Activated naive CD8-positive, alpha-beta T cell treated with anti-CD3 and anti-CD28 coated beads, Interleukin-2, amount 10 ng/mL, durations not matched to agents 7 days and 5 days (primary cell): ENCODE measurements around the gene NEDD4L. TPM values are rescaled to one million over a fixed set of nuclear protein-coding genes. Genes with fewer than 3 reads are reported as not detected.

Source experiments
- ATAC-seq: fragments of 150-1000 bp; cut with Tn5 transposase; one replicate; pipeline ENCODE4 v1.10.0; 2021; ENCODE audit warnings: low read depth, moderate library complexity
- POLR2A ChIA-PET: fragments of 350-600 bp; sonication (Branson Sonifier 250); formaldehyde crosslinking; loops from one replicate; lab custom pipeline; 2021; ENCODE audit warnings: antibody characterized with exemption; lab: Charles Lee
- DNase-seq: peaks from one replicate; pipeline ENCODE4 v3.0.0; 2021
- H3K27ac Mint-ChIP-seq: one replicate; pipeline ENCODE4 v1.8.0; 2022; ENCODE audit warnings: mild to moderate bottlenecking, mixed read lengths
- H3K27me3 Mint-ChIP-seq: one replicate; pipeline ENCODE4 v1.8.0; 2022; ENCODE audit warnings: mild to moderate bottlenecking, moderate library complexity, mixed read lengths
- H3K36me3 Mint-ChIP-seq: one replicate; pipeline ENCODE4 v1.8.0; 2021; ENCODE audit warnings: mild to moderate bottlenecking, mixed read lengths
- H3K4me1 Mint-ChIP-seq: one replicate; pipeline ENCODE4 v1.8.0; 2021; ENCODE audit warnings: mixed read lengths
- H3K4me3 Mint-ChIP-seq: one replicate; pipeline ENCODE4 v1.8.0; 2022; ENCODE audit warnings: mild to moderate bottlenecking, moderate library complexity, mixed read lengths
- H3K9me3 Mint-ChIP-seq: one replicate; pipeline ENCODE4 v1.8.0; 2021; ENCODE audit warnings: mixed read lengths
- total RNA-seq, 2 experiments: library from RNA; stranded (reverse); gene quantifications; one replicate each; pipeline ENCODE4 v1.2.3, GENCODE V29; 2021

NEDD4L gene
- total RNA-seq, 2 experiments from 2014 or later: 4.4 to 7.4 TPM

DNA sequence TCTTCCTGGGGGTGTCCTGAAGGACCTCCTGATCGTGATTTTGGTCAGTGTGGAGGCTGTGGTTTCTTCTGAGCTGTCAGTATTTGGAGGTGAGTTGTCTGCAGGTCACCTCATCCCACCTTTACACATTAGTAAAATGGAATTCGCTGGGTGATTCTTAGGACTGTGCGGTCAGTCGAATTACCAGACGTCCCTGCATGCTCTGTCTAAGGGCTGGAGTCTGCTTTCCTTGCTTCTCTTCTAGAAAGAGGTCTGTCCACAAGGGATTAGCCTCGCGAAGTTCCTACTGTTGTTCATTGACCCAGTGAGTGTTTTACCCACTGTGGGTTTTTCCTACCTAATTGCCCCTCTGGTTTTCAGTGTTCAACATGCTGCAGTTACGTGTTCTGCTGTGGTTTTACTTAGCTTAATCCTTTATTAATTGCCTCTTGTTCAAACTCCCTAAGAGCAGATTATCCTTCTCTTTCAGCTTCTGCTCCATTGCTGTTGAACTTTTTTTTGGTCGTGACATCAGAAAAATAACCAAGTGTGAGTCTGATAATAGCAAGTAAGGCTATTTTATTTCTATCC lies 183.4 kb downstream of the NEDD4L start:
- no peak for DNase-seq
- Mint-ChIP-seq H3K4me1 (no peaks in the 10 kb centered on the region), H3K27me3 (no peaks in the 10 kb centered on the region), H3K27ac (no peak overlapping the region), H3K9me3 (no peaks in the 10 kb centered on the region), H3K4me3 (no peak overlapping the region), H3K36me3 (no peaks in the 10 kb centered on the region)
- POLR2A ChIA-PET: no interaction called here
- ATAC-seq: no peak

DNA sequence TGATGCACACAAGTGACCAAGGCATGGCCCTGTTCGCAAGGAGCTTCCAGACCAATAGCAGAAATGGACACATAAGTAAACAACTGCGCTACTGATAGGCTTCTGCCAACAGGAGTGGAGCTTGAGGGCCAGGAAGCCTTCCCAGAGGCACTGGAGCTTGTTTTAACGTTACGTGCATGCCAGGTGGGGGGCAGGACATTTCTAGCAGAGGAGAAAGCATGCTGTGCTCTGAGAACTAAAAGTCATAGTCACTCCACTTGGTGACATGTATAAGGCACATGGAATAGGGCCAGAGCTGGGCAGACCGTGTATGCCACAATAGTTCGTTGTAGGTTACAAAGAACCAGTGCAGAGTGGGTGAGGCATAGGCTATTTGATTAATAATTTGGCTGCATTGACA lies 184.2 kb downstream of the NEDD4L start:
- DNase-seq (no peak), ATAC-seq (no peak)
- H3K36me3 Mint-ChIP-seq: no peaks in the 10 kb centered on the region
- POLR2A ChIA-PET: no interaction called here
- H3K9me3 Mint-ChIP-seq: no peaks in the 10 kb centered on the region
- H3K27ac Mint-ChIP-seq: no peak overlapping the region
- H3K4me1 Mint-ChIP-seq: no peaks in the 10 kb centered on the region
- no peak overlapping the region for H3K4me3 Mint-ChIP-seq
- no peaks in the 10 kb centered on the region for H3K27me3 Mint-ChIP-seq

DNA sequence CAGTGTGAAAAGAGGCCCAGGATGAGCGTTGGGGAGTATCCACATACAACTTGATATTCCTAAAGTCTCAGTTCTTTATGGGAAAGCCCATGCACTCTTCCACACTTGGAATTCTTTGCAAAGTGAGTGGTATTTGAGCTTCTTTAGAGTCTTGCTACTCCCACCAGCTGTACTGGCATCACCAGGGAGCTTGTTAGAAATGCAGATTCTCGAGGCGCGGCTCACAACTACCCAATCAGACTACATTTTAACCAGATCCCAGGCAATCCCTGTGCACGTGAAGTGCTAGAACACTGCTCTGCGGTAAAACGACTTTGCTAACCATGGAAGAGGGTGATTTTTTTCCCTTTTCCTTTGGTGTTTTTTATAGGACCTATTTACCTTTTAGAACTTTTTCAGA lies 184.7 kb downstream of the NEDD4L start:
- POLR2A ChIA-PET: no interaction called here

DNA sequence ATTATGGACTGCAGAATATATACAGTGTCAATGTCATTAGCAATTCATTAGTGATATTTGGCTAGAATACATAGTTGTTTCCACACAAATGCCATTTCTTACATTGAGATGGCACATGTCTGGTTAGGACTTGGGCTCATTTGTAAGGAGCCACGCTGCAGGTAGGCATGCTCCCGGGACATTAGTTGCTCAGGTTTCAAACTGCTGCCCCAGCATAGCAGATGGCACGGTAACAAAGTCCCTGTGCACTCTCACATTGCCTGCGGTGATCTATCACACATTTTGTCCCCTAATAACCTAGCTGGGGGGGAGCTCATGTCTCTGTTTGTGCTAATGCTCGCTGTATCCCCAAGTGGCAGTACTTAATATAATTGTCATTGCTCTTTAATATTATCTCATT lies 185.1 kb downstream of the NEDD4L start:
- Mint-ChIP-seq H3K27me3 (no peaks in the 10 kb centered on the region), H3K4me1 (no peaks in the 10 kb centered on the region), H3K36me3 (no peaks in the 10 kb centered on the region), H3K4me3 (no peak overlapping the region), H3K27ac (no peak overlapping the region), H3K9me3 (no peaks in the 10 kb centered on the region)
- DNase-seq (no peak), ATAC-seq (no peak)
- POLR2A ChIA-PET: no interaction called here

More for the DNA sequence above, 184.7 kb downstream of the NEDD4L start:
- H3K4me1 Mint-ChIP-seq: no peaks in the 10 kb centered on the region
- H3K36me3 Mint-ChIP-seq: no peaks in the 10 kb centered on the region
- no peaks in the 10 kb centered on the region for H3K9me3 Mint-ChIP-seq
- no peak for DNase-seq
- no peaks in the 10 kb centered on the region for H3K27me3 Mint-ChIP-seq
- ATAC-seq: no peak
- H3K27ac Mint-ChIP-seq: no peak overlapping the region
- H3K4me3 Mint-ChIP-seq: no peak overlapping the region

DNA sequence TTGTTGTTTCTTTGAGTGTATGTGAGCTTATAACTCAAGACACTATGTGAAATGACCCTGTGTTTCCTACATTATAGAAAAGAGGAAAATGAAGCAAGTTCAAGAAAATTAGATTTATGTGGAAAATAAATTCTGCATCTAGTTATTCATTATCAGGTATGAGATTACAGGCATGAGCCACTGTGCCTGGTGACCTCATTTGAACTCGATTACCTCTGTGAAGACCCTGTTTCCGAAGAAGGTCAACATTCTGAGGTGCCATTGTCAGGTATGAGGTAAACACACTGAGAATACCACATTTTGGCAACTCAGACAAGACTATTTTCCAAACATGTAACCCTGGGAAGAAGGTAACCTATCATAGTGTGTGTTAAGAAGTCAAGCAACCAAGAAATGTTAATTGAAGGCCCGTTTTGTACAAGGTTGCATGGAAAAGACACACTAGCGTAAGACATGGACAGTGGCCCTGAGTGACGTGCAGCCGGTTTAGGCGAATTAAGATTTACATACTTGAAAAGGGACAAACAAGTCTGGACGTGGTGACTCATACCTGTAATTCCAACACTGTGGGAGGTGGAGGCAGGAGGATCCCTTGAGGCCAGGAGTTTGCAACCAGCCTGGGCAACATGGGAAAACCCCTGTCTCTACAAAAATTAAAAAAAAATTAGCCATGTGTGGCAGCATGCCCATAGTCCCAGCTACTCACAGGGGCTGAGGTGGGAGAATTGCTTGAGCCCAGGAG lies 186.6 kb downstream of the NEDD4L start:
- Mint-ChIP-seq H3K9me3 (no peaks in the 10 kb centered on the region), H3K27ac (no peak overlapping the region), H3K36me3 (no peaks in the 10 kb centered on the region), H3K27me3 (no peaks in the 10 kb centered on the region), H3K4me3 (no peak overlapping the region), H3K4me1 (no peaks in the 10 kb centered on the region)
- ATAC-seq (no peak), DNase-seq (no peak)
- POLR2A ChIA-PET: no interaction called here

DNA sequence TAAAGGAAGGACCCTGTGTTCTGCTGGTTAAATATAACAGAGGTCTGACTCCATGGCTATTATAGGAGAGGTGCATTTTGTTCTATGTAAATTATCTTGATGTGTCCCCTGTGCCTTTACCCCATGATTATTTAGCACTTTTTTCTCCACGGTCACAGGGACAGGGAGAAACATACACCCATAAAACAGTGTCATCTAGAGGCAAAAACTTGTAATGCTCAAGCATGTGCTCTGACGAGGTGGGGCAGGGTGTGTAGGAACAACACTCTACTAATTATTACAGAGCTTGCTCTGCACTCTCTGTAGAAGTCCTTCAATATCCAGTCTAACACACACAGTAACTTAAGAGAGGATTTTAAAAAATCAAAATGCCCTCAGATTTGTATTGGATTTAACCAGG lies 187.9 kb downstream of the NEDD4L start:
- no peak for DNase-seq
- Mint-ChIP-seq H3K9me3 (no peaks in the 10 kb centered on the region), H3K36me3 (no peaks in the 10 kb centered on the region), H3K4me1 (no peaks in the 10 kb centered on the region), H3K27ac (no peak overlapping the region), H3K27me3 (no peaks in the 10 kb centered on the region), H3K4me3 (no peak overlapping the region)
- POLR2A ChIA-PET: no interaction called here
- no peak for ATAC-seq

DNA sequence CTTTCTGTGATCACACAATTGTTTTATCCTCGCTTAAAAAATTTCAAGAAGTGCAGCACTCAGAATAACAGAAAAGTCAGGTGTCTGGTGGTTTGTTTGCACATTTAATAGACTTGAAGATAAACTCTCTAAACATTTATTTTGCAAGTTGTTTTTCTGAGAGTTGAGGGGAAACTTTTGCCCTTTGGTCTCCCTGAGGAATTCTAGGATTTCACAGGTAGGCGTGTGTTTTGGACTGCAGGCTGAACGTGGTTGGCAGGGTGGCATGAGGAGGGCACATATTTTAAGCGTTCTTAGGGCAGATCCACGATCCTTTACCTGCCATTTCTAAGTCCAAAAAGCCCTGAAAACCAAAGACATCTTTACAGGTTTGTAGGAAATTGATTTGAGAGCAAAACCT lies 188.6 kb downstream of the NEDD4L start:
- Mint-ChIP-seq H3K4me3 (no peak overlapping the region), H3K36me3 (no peaks in the 10 kb centered on the region), H3K4me1 (no peaks in the 10 kb centered on the region)

DNA sequence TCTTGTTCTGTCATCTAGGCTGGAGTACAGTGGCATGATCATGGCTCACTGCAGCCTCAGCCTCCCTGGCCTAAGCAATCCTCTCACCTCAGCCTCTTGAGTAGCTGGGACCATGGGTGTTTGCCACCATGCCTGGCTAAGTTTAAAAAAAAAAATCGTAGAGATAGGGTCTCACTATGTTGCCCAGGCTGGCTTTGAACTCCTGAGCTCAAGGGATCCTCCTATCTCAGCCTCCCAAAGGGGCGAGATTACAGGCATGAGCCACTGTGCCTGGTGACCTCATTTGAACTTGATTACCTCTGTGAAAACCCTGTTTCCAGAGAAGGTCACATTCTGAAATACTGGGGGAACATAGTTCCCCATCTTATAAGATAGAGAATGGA lies 190.3 kb downstream of the NEDD4L start:
- DNase-seq: no peak
- Mint-ChIP-seq H3K36me3 (no peaks in the 10 kb centered on the region), H3K9me3 (no peaks in the 10 kb centered on the region), H3K27me3 (no peaks in the 10 kb centered on the region), H3K4me3 (no peak overlapping the region), H3K4me1 (no peaks in the 10 kb centered on the region), H3K27ac (no peak overlapping the region)
- no peak for ATAC-seq
- POLR2A ChIA-PET: no interaction called here

More for the DNA sequence above, 188.6 kb downstream of the NEDD4L start:
- Mint-ChIP-seq H3K27ac (no peak overlapping the region), H3K27me3 (no peaks in the 10 kb centered on the region), H3K9me3 (no peaks in the 10 kb centered on the region)
- POLR2A ChIA-PET: no interaction called here
- DNase-seq (no peak), ATAC-seq (no peak)

DNA sequence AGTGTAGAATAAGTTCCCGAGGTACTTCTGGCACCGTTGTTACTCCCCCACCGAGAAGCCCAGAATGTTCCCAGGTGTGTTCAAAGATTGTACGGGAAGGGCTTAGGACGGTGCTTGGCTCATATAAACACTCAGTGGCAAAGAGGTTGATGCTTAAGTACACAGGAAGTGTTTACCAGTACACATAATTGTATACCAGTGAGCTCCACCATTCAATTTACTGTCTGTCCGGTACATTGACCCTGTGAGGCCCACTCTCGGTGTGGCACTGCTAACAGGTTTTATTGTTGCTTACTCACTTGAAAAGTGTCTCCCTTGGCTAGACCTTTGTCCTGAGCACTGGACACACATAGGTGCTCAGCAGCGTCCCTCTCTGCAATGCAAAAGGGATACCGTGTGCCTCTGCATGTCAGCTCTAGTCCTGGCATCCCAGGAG lies 191.0 kb downstream of the NEDD4L start:
- no peak for ATAC-seq
- no peaks in the 10 kb centered on the region for H3K4me1 Mint-ChIP-seq
- no peak for DNase-seq
- no peaks in the 10 kb centered on the region for H3K36me3 Mint-ChIP-seq
- H3K27me3 Mint-ChIP-seq: no peaks in the 10 kb centered on the region
- no peaks in the 10 kb centered on the region for H3K9me3 Mint-ChIP-seq
- no peak overlapping the region for H3K27ac Mint-ChIP-seq
- H3K4me3 Mint-ChIP-seq: no peak overlapping the region
- POLR2A ChIA-PET: no interaction called here

DNA sequence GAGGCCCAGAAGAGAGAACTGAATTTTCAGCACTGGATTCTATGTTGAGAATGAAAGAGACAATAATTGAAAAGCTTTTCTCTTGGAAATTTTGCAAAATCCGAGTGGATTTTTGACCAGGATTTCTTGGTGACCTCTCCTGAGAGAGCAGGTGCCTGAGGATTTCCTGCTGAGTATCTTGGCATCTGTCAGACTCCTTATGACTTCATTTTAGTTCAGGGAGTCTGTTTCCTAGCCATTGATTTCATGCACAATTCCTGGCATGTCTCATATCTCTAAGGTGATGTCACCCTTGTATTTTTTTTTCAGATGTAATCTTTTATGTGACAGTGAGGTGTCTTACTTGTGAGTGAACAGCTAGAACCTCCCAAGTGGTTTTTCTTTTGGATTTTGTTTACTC lies 195.9 kb downstream of the NEDD4L start:
- no peaks in the 10 kb centered on the region for H3K36me3 Mint-ChIP-seq
- H3K4me3 Mint-ChIP-seq: no peak overlapping the region
- no peaks in the 10 kb centered on the region for H3K4me1 Mint-ChIP-seq
- no peaks in the 10 kb centered on the region for H3K27me3 Mint-ChIP-seq
- no peaks in the 10 kb centered on the region for H3K9me3 Mint-ChIP-seq
- H3K27ac Mint-ChIP-seq: no peak overlapping the region
- no peak for DNase-seq
- POLR2A ChIA-PET: no interaction called here
- no peak for ATAC-seq

DNA sequence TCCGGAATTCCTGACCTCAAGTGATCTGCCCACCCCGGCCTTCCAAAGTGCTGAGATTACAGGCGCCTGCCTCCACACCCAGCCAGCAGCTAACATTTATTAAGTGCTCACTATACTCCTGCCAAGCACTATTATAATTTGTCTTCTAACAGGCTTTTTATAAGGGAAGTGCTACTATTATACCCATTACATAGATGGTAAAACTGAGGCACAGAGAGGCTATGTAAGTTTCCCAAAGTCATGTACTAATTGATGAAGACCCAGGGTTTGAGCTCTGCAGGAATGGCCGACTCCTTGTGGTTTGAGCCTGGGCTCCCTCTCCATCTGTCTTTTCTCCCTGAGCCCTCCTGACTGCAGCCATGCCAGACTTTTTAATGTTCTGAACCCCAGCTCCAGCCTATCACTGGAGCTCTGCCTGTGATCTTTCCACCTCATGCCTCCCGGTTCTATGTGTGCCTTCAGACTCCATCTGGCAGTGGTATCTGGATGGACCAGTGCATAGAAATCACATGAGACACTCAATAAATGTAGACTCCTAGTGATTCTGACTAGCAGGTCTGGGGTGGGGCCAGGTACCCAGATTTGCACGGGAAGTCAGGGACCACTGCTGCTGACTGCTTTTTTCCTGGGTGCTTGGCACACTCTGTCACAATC lies 197.1 kb downstream of the NEDD4L start:
- ATAC-seq: no peak
- H3K36me3 Mint-ChIP-seq: no peaks in the 10 kb centered on the region
- no peak overlapping the region for H3K27ac Mint-ChIP-seq
- H3K27me3 Mint-ChIP-seq: no peaks in the 10 kb centered on the region
- no peaks in the 10 kb centered on the region for H3K9me3 Mint-ChIP-seq
- H3K4me1 Mint-ChIP-seq: no peaks in the 10 kb centered on the region
- DNase-seq: no peak
- POLR2A ChIA-PET: no interaction called here
- no peak overlapping the region for H3K4me3 Mint-ChIP-seq

DNA sequence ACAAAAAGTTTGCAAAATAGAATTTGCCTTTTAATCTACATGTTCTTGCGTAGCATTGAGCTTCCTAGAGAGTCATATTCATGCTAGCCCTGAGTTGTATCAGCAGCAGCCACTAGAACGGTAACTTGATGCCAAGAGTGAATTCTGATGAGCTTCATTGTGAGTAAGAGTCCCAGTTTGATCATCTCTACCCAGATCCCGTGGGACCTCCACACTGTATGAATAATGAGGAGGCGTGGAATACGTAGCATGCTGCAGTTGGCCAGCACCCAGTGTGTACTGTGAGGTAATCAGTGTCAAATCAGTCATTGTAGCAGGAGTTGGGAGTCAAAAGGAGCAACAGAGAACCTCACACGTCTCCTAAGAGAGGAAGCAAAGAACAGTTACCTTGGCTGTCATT lies 197.9 kb downstream of the NEDD4L start:
- POLR2A ChIA-PET: no interaction called here
- no peak for ATAC-seq
- Mint-ChIP-seq H3K36me3 (no peaks in the 10 kb centered on the region), H3K9me3 (no peaks in the 10 kb centered on the region), H3K27ac (no peak overlapping the region), H3K4me3 (no peak overlapping the region), H3K27me3 (no peaks in the 10 kb centered on the region), H3K4me1 (no peaks in the 10 kb centered on the region)
- no peak for DNase-seq

DNA sequence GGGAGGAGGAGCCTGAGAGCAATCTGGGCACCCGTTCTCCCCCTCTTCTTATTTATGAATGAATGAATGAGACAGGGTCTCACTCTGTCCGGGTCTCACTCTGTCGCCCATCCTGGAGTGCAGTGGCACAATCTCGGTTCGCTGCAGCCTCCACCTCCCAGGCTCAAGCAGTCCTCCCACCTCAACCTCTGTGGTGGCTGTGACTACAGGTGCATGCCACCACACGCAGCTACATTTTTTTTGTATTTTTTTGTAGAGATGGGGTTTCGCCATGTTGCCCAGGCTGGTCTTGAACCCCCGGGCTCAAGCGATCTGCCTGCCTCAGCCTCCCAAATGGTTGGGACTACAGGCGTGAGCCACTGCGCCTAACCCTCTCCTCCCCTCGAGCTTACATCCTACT lies 198.4 kb downstream of the NEDD4L start:
- POLR2A ChIA-PET: no interaction called here
- no peak for ATAC-seq

DNA sequence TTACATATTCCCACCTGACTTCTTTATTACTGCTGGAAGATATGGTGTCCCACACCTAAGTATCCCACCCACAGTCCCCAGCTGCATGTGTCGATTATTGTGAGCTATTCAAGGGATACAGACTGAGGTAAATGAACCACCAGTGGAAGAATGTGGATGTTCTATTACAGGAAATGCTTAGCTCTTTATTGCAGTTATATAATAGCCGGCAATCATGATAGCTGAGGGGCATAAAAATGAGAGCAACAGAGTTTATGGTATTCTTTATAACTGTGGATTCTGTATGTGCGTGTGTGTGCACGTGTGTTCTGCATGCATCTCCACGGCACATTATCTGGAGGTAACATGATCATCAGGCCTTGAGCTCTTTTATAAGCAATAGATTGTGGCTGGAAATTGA lies 198.9 kb downstream of the NEDD4L start:
- Mint-ChIP-seq H3K9me3 (no peaks in the 10 kb centered on the region), H3K36me3 (no peaks in the 10 kb centered on the region), H3K27me3 (no peaks in the 10 kb centered on the region), H3K4me3 (no peak overlapping the region), H3K27ac (no peak overlapping the region), H3K4me1 (no peaks in the 10 kb centered on the region)
- no peak for ATAC-seq
- no peak for DNase-seq
- POLR2A ChIA-PET: no interaction called here

More for the DNA sequence above, 198.4 kb downstream of the NEDD4L start:
- Mint-ChIP-seq H3K27ac (no peak overlapping the region), H3K36me3 (no peaks in the 10 kb centered on the region), H3K9me3 (no peaks in the 10 kb centered on the region), H3K4me3 (no peak overlapping the region), H3K27me3 (no peaks in the 10 kb centered on the region), H3K4me1 (no peaks in the 10 kb centered on the region)
- DNase-seq: no peak
